OCI-LY3 (cell line): ENCODE measurements around the gene CYP2W1.

ENCODE experiments used
- H2AFZ ChIP-seq: fragments of 200-600, 300-600 bp; shearing (Covaris generic); 2 replicates; pipeline ENCODE4 v1.6.0; 2014; ENCODE audit warnings: antibody characterized with exemption, low read depth, low read length
- H3K27ac ChIP-seq: fragments of 200-600, 300-600 bp; sonication (generic); 2 replicates; pipeline ENCODE4 v1.5.1; 2014; ENCODE audit warnings: mild to moderate bottlenecking, low read length, moderate library complexity, mixed read lengths
- H3K27me3 ChIP-seq: fragments of 200-600, 300-600 bp; sonication (generic); 2 replicates; pipeline ENCODE4 v1.6.1; 2014; ENCODE audit warnings: low read depth, low read length, mixed read lengths
- H3K36me3 ChIP-seq: fragments of 200-600, 300-600 bp; sonication (generic); replicated peaks from 2 replicates; pipeline ENCODE3; 2014; ENCODE audit warnings: low read depth, low read length, mixed read lengths
- H3K4me1 ChIP-seq: fragments of 300-600, 200-600 bp; sonication (generic); 2 replicates; pipeline ENCODE4 v1.6.1; 2014; ENCODE audit warnings: low read length, mixed read lengths
- H3K4me2 ChIP-seq: fragments of 200-600, 300-600 bp; sonication (generic); 2 replicates; pipeline ENCODE4 v1.6.1; 2014; ENCODE audit warnings: low read length, mixed read lengths
- H3K4me3 ChIP-seq: fragments of 300-600, 200-600 bp; sonication (generic); 2 replicates; pipeline ENCODE4 v1.5.1; 2014; ENCODE audit warnings: antibody characterized with exemption, mild to moderate bottlenecking, low read length, moderate library complexity
- H3K79me2 ChIP-seq: fragments of 300-600, 200-600 bp; shearing (Covaris generic); 2 replicates; pipeline ENCODE4 v1.6.1; 2014; ENCODE audit warnings: mild to moderate bottlenecking, low read length, mixed read lengths
- H3K9ac ChIP-seq: fragments of 300-600, 200-600 bp; shearing (Covaris generic); 2 replicates; pipeline ENCODE4 v1.6.0; 2014; ENCODE audit warnings: mild to moderate bottlenecking, low read length, moderate library complexity
- H3K9me3 ChIP-seq: fragments of 200-600, 300-600 bp; shearing (Covaris generic); 2 replicates; pipeline ENCODE4 v1.6.1; 2014; ENCODE audit warnings: low read length, mixed read lengths; ENCODE audit not compliant: insufficient read depth
- H4K20me1 ChIP-seq: fragments of 200-600, 300-600 bp; sonication (generic); 2 replicates; pipeline ENCODE4 v1.6.1; 2016; ENCODE audit warnings: low read length, mixed read lengths; ENCODE audit not compliant: insufficient read depth
- EZH2phosphoT487 ChIP-seq: fragments of 200-600 bp; shearing (Covaris generic); IDR thresholded peaks from 2 replicates; pipeline ENCODE4 v1.6.1; 2018; ENCODE audit warnings: antibody characterized with exemption, mixed run types, low read depth
- TF ChIP-seq, protein P1 (sequence below): fragments of 200-600, 300-600 bp; sonication (generic); IDR thresholded peaks from 2 replicates; pipeline ENCODE4 v1.5.1; 2014; ENCODE audit warnings: antibody characterized with exemption, low read length, low read depth

Gene CYP2W1

DNA sequence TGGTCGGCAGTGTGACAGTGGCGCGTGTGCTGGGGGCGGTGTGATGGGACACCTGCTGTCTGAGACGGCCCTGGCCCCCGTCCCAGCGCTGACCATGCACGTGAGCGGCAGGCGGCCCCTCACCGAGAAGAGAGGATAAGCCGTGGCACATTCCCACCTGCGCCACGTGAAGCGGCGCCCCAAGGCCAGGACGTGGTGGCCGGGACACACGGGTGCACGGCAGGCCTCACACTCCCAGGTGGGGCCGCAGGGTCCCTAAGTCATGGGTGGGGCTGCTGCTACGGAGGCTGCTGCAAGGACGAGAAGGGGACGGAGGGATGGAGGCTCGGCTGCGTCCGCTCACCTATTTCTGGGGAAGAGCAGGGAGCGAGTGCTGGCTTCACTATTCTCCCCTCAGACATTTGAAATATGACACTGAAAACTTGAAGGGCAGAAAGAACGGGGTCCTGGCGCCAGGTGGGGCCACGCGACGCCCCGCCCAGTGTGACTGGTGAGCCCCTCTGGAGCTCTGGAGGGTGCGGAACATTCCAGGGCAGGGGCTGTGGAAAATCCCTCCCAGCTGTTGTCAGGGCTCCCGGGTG lies 7.5 kb downstream of the CYP2W1 start:
- Histone ChIP-seq H3K9me3 (no peaks in the 10 kb centered on the region), H3K4me1 (peaks cover 5% of the 10 kb centered on the region), H3K4me3 (no peak overlapping the region), H3K79me2 (no peaks in the 10 kb centered on the region), H2AFZ (no peak overlapping the region), H3K9ac (no peak overlapping the region), H4K20me1 (no peaks in the 10 kb centered on the region), H3K4me2 (no peak overlapping the region), H3K36me3 (no peaks in the 10 kb centered on the region), H3K27me3 (no peaks in the 10 kb centered on the region), H3K27ac (no peak overlapping the region)
- TF ChIP-seq, protein P1, sequence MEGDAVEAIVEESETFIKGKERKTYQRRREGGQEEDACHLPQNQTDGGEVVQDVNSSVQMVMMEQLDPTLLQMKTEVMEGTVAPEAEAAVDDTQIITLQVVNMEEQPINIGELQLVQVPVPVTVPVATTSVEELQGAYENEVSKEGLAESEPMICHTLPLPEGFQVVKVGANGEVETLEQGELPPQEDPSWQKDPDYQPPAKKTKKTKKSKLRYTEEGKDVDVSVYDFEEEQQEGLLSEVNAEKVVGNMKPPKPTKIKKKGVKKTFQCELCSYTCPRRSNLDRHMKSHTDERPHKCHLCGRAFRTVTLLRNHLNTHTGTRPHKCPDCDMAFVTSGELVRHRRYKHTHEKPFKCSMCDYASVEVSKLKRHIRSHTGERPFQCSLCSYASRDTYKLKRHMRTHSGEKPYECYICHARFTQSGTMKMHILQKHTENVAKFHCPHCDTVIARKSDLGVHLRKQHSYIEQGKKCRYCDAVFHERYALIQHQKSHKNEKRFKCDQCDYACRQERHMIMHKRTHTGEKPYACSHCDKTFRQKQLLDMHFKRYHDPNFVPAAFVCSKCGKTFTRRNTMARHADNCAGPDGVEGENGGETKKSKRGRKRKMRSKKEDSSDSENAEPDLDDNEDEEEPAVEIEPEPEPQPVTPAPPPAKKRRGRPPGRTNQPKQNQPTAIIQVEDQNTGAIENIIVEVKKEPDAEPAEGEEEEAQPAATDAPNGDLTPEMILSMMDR = no peak
- TF ChIP-seq EZH2phosphoT487 = no peak

GRCh38 chr7:990933-991728 lies 8.2 kb downstream of the CYP2W1 start:
- 0 out of 2 replicates have a peak overlapping the region, but pooled peaks have one; percentile 17 for H3K4me2 ChIP-seq
- no peaks in the 10 kb centered on the region for H4K20me1 ChIP-seq
- H2AFZ ChIP-seq = no peak overlapping the region
- H3K79me2 ChIP-seq = no peaks in the 10 kb centered on the region
- H3K27me3 ChIP-seq = no peaks in the 10 kb centered on the region
- no peak overlapping the region for H3K27ac ChIP-seq
- TF ChIP-seq, protein P1 = no peak
- no peak for TF ChIP-seq EZH2phosphoT487
- H3K4me3 ChIP-seq = no peak overlapping the region
- H3K9ac ChIP-seq = no peak overlapping the region
- H3K36me3 ChIP-seq = no peaks in the 10 kb centered on the region
- peaks cover 5% of the 10 kb centered on the region for H3K4me1 ChIP-seq
- H3K9me3 ChIP-seq = no peaks in the 10 kb centered on the region

DNA sequence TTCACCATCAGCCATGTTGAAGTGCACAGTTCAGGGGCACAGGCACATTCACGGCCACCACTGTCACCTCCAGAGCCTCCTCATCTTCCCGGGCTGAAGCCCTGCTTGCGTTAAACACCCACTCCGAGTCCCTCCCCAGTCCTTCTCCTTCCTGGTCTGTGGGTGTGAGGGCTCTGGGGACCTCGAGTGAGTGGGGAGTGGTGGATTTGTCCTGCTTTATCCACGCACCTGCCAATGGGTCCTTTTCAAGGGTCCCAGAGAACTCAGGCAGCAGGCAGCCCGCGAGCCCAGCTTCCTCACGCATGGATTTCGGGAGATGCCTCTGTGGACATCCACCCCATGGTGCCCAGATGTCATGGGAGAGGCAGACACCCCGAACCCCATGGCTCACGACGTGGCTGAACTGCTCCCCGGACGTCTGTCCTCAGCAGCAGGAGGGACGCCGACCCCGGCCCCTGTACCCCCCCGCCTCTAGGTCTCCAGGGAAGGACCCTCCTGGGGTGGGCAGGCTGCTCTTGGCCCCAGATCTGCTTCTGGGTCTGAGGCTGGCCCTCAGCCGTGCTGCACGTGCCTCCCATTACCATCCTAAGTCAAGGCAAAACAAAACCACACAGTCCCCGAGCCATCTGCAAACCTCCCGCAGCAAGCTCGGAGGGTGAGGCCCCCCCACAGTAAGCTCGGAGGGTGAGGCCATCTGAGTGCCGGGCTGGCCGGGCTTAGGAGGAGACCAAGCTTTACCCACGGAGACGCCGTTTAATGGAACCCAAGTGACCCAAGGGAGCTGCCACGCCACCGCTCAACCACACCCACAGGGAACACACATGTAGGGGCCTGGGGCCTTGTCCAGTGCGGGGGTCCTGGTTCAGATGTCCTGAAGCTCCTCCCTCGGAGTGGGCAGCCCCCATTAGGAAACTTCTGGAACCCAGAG lies 9.0 kb downstream of the CYP2W1 start:
- no peaks in the 10 kb centered on the region for H3K27me3 ChIP-seq
- no peak for TF ChIP-seq EZH2phosphoT487
- TF ChIP-seq, protein P1 = no peak
- H3K79me2 ChIP-seq = no peaks in the 10 kb centered on the region
- no peak overlapping the region for H2AFZ ChIP-seq
- no peaks in the 10 kb centered on the region for H3K36me3 ChIP-seq
- peaks cover 5% of the 10 kb centered on the region for H3K4me1 ChIP-seq
- no peaks in the 10 kb centered on the region for H4K20me1 ChIP-seq
- H3K9ac ChIP-seq = no peak overlapping the region
- no peak overlapping the region for H3K27ac ChIP-seq
- peak overlapping the region; percentile 17; the same call in 1 of the 2 replicates for H3K4me2 ChIP-seq
- no peak overlapping the region for H3K4me3 ChIP-seq
- no peaks in the 10 kb centered on the region for H3K9me3 ChIP-seq
